Measurements from ENCODE around the gene ANKS1B.

Gene ANKS1B

GRCh38 chr12:99170037-99170436, 814.7 kb downstream of the ANKS1B start:
- Histone ChIP-seq H2AFZ (no peak overlapping the region), H3K4me3 (ENCODE audit: low read depth, low read length) (no peak overlapping the region), H3K4me2 (ENCODE audit: low read length) (no peak overlapping the region), H3K9ac (no peak overlapping the region), H3K36me3 (ENCODE audit: control insufficient read depth, insufficient read depth, low read length) (no peaks in the 10 kb centered on the region), H3K27ac (no peak overlapping the region), H3K27me3 (ENCODE audit: control insufficient read depth, insufficient read depth, low read length) (no peaks in the 10 kb centered on the region), H3K79me2 (no peaks in the 10 kb centered on the region), H3K4me1 (no peaks in the 10 kb centered on the region), H3K9me3 (ENCODE audit: control insufficient read depth, low read length) (no peaks in the 10 kb centered on the region)
- TF ChIP-seq, protein P1, sequence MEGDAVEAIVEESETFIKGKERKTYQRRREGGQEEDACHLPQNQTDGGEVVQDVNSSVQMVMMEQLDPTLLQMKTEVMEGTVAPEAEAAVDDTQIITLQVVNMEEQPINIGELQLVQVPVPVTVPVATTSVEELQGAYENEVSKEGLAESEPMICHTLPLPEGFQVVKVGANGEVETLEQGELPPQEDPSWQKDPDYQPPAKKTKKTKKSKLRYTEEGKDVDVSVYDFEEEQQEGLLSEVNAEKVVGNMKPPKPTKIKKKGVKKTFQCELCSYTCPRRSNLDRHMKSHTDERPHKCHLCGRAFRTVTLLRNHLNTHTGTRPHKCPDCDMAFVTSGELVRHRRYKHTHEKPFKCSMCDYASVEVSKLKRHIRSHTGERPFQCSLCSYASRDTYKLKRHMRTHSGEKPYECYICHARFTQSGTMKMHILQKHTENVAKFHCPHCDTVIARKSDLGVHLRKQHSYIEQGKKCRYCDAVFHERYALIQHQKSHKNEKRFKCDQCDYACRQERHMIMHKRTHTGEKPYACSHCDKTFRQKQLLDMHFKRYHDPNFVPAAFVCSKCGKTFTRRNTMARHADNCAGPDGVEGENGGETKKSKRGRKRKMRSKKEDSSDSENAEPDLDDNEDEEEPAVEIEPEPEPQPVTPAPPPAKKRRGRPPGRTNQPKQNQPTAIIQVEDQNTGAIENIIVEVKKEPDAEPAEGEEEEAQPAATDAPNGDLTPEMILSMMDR (IDR thresholded peaks at IDR 0.05): no peak

GRCh38 chr12:99157946-99158345, 826.8 kb downstream of the ANKS1B start:
- no peak overlapping the region for H3K4me3 ChIP-seq (ENCODE audit: low read depth, low read length)
- no peaks in the 10 kb centered on the region for H3K9me3 ChIP-seq (ENCODE audit: control insufficient read depth, low read length)
- no peak overlapping the region for H3K27ac ChIP-seq
- H3K9ac ChIP-seq: no peak overlapping the region
- no peaks in the 10 kb centered on the region for H3K79me2 ChIP-seq
- no peak overlapping the region for H2AFZ ChIP-seq
- TF ChIP-seq, protein P1 (IDR thresholded peaks at IDR 0.05): no peak
- no peak overlapping the region for H3K4me2 ChIP-seq (ENCODE audit: low read length)
- no peaks in the 10 kb centered on the region for H3K27me3 ChIP-seq (ENCODE audit: control insufficient read depth, insufficient read depth, low read length)
- H3K36me3 ChIP-seq (ENCODE audit: control insufficient read depth, insufficient read depth, low read length): no peaks in the 10 kb centered on the region
- H3K4me1 ChIP-seq: no peaks in the 10 kb centered on the region

DNA sequence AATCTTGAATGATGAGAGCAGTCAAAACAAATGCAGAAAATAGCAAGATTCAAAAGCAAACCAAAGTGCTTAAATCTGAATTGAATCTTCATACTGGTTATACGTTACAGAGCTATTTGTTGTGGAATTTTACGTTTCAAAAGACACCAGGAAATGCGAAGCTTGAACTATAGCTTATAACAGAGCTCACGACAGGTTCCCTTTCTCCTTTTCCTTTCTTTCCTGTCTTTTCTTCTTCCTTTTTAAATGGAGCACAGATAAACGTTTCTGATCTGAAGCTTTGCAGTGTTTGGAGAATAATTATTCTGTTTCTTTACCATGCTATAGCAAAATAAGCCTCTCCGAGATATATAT, 829.8 kb downstream of the ANKS1B start:
- Histone ChIP-seq H2AFZ (no peak overlapping the region), H3K4me2 (ENCODE audit: low read length) (no peak overlapping the region), H3K27ac (no peak overlapping the region), H3K9me3 (ENCODE audit: control insufficient read depth, low read length) (no peaks in the 10 kb centered on the region), H3K9ac (no peak overlapping the region), H3K4me3 (ENCODE audit: low read depth, low read length) (no peak overlapping the region), H3K36me3 (ENCODE audit: control insufficient read depth, insufficient read depth, low read length) (no peaks in the 10 kb centered on the region), H3K4me1 (no peaks in the 10 kb centered on the region), H3K79me2 (no peaks in the 10 kb centered on the region), H3K27me3 (ENCODE audit: control insufficient read depth, insufficient read depth, low read length) (no peaks in the 10 kb centered on the region)
- TF ChIP-seq, protein P1 (IDR thresholded peaks at IDR 0.05): no peak

- Histone ChIP-seq H3K4me3 (ENCODE audit: low read depth, low read length) (no peak overlapping the region), H3K4me1 (no peaks in the 10 kb centered on the region), H3K4me2 (ENCODE audit: low read length) (no peak overlapping the region), H3K27me3 (ENCODE audit: control insufficient read depth, insufficient read depth, low read length) (no peaks in the 10 kb centered on the region), H3K9ac (no peak overlapping the region), H3K36me3 (ENCODE audit: control insufficient read depth, insufficient read depth, low read length) (no peaks in the 10 kb centered on the region), H3K9me3 (ENCODE audit: control insufficient read depth, low read length) (no peaks in the 10 kb centered on the region), H3K27ac (no peak overlapping the region), H3K79me2 (no peaks in the 10 kb centered on the region), H2AFZ (no peak overlapping the region)
- TF ChIP-seq, protein P1 (IDR thresholded peaks at IDR 0.05): no peak
These were observed 830.3 kb downstream of the ANKS1B start for GRCh38 chr12:99154216-99154982.

DNA sequence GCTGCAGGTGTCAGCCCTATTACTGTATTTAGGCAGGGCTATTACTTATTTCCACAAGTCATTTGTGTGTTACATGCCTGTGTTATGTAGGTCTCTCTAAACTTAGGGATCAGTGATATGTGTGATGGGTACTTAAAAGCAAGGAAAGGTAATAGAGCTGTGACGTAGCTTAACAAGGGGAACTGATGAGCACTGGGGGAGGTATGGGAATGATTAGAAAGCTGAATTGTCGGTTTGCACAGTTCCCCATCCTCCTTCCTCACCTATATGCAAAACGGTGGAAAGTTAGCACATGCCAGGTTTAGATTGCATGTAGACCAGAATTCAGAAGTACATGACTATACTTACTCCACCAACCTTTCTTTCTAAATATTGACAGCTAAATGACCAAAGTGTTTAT, 831.4 kb downstream of the ANKS1B start:
- Histone ChIP-seq H3K4me3 (ENCODE audit: low read depth, low read length) (no peak overlapping the region), H3K27me3 (ENCODE audit: control insufficient read depth, insufficient read depth, low read length) (no peaks in the 10 kb centered on the region), H3K4me2 (ENCODE audit: low read length) (no peak overlapping the region), H3K79me2 (no peaks in the 10 kb centered on the region), H2AFZ (no peak overlapping the region), H3K36me3 (ENCODE audit: control insufficient read depth, insufficient read depth, low read length) (no peaks in the 10 kb centered on the region), H3K9me3 (ENCODE audit: control insufficient read depth, low read length) (no peaks in the 10 kb centered on the region), H3K4me1 (no peaks in the 10 kb centered on the region), H3K27ac (no peak overlapping the region), H3K9ac (no peak overlapping the region)
- TF ChIP-seq, protein P1 (IDR thresholded peaks at IDR 0.05): no peak

Measured in parathyroid adenoma (tissue), 2 donors.